Lower lobe of right lung (tissue), 2 donors: ENCODE results near the gene PDILT. TPM values are rescaled to one million over a fixed set of nuclear protein-coding genes. Genes with fewer than 3 reads are reported as not detected.

Experiments used
- ATAC-seq, 2 donors: fragments of 200-7000 bp; cut with Tn5 transposase; one replicate each; pipeline ENCODE4 v1.9.1; 2020 to 2022; ENCODE audit warnings: mild to moderate bottlenecking in 2 of 2, moderate library complexity in 2 of 2
- DNase-seq: peaks from one replicate; pipeline ENCODE4 v3.0.0-alpha.2; 2020
- H3K27ac ChIP-seq: fragments of 200-600 bp; one replicate; pipeline ENCODE4 v1.8.0; 2022
- H3K27me3 ChIP-seq: fragments of 200-600 bp; one replicate; pipeline ENCODE4 v1.8.0; 2022; ENCODE audit warnings: low read depth
- H3K36me3 ChIP-seq: fragments of 200-600 bp; one replicate; pipeline ENCODE4 v1.8.0; 2022; ENCODE audit warnings: mild to moderate bottlenecking
- H3K4me1 ChIP-seq: fragments of 200-600 bp; one replicate; pipeline ENCODE4 v1.8.0; 2022
- H3K4me3 ChIP-seq: fragments of 200-600 bp; one replicate; pipeline ENCODE4 v1.8.0; 2022; ENCODE audit warnings: mild to moderate bottlenecking
- H3K9me3 ChIP-seq: fragments of 200-600 bp; one replicate; pipeline ENCODE4 v1.8.0; 2022
- intact Hi-C: fragments of 100-400 bp; cut with DNase I; formaldehyde crosslinking; loops from one replicate; pipeline ENCODE4 v1.11.0; 2022
- total RNA-seq: library from RNA; stranded (reverse); fragmentation: NEBNext Ultra II Directional; extraction: Animal tissue kit (Norgen Biotek cat#: 25700); gene quantifications from one replicate; pipeline ENCODE4 v1.2.1, GENCODE V29; 2021
- TF ChIP-seq, protein P1 (sequence below): fragments of 200-600 bp; IDR thresholded peaks from one replicate; pipeline ENCODE4 v1.8.0; 2022; ENCODE audit warnings: antibody characterized with exemption, mild to moderate bottlenecking
- donor health status: DM: no; HTN: yes; CAD: no; lungs with severe emphysema.

The PDILT gene
- total RNA-seq, 1 donor from 2014 or later: not detected

- Histone ChIP-seq H3K4me3 (no peak overlapping the region), H3K9me3 (no peaks in the 10 kb centered on the region), H3K36me3 (no peaks in the 10 kb centered on the region), H3K4me1 (peaks cover 4% of the 10 kb centered on the region), H3K27me3 (no peaks in the 10 kb centered on the region), H3K27ac (no peak overlapping the region)
- DNase-seq (no peak), ATAC-seq (no peak)
- TF ChIP-seq, protein P1, sequence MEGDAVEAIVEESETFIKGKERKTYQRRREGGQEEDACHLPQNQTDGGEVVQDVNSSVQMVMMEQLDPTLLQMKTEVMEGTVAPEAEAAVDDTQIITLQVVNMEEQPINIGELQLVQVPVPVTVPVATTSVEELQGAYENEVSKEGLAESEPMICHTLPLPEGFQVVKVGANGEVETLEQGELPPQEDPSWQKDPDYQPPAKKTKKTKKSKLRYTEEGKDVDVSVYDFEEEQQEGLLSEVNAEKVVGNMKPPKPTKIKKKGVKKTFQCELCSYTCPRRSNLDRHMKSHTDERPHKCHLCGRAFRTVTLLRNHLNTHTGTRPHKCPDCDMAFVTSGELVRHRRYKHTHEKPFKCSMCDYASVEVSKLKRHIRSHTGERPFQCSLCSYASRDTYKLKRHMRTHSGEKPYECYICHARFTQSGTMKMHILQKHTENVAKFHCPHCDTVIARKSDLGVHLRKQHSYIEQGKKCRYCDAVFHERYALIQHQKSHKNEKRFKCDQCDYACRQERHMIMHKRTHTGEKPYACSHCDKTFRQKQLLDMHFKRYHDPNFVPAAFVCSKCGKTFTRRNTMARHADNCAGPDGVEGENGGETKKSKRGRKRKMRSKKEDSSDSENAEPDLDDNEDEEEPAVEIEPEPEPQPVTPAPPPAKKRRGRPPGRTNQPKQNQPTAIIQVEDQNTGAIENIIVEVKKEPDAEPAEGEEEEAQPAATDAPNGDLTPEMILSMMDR: no peak
- intact Hi-C loops: no loop called here
These were observed 8.6 kb downstream of the PDILT start for GRCh38 chr16:20395946-20396345.

- TF ChIP-seq, protein P1: no peak
- no peaks in the 10 kb centered on the region for H3K9me3 ChIP-seq
- H3K27me3 ChIP-seq: no peaks in the 10 kb centered on the region
- no peak for DNase-seq
- ATAC-seq: no peak
- H3K27ac ChIP-seq: no peak overlapping the region
- no peaks in the 10 kb centered on the region for H3K36me3 ChIP-seq
- intact Hi-C loops: no loop called here
- no peak overlapping the region for H3K4me3 ChIP-seq
- H3K4me1 ChIP-seq: peaks cover 4% of the 10 kb centered on the region
These were observed 10.5 kb downstream of the PDILT start for GRCh38 chr16:20393801-20394577.

- Histone ChIP-seq H3K9me3 (no peaks in the 10 kb centered on the region), H3K27ac (no peak overlapping the region), H3K4me1 (peaks cover 4% of the 10 kb centered on the region), H3K36me3 (no peaks in the 10 kb centered on the region), H3K27me3 (peaks cover 6% of the 10 kb centered on the region), H3K4me3 (no peak overlapping the region)
- DNase-seq (no peak), ATAC-seq (no peak)
- TF ChIP-seq, protein P1: no peak
- intact Hi-C loops: no loop called here
These were observed 13.5 kb downstream of the PDILT start for GRCh38 chr16:20391045-20391444.

DNA sequence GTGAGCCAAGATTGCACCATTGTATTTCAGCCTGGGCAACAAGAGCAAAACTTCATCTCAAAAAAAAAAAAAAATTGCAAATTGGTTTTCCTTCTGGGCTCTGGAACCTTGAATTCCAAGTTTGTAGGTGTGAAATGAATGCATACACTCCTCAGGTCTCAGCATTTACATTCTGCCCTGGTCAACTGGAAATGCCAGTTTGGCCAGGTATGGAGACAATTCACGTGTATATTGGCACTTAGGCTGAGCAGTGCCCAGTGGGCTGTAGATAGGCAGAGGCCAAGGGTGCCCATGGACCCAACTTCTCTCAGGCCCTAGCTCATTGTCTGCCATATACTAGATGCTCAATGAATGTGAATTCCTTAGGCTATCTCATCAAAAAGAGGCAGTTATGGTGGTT, 15.7 kb downstream of the PDILT start:
- no peak overlapping the region for H3K27ac ChIP-seq
- no peak for DNase-seq
- H3K9me3 ChIP-seq: no peaks in the 10 kb centered on the region
- no peak overlapping the region for H3K4me3 ChIP-seq
- no peaks in the 10 kb centered on the region for H3K4me1 ChIP-seq
- ATAC-seq: no peak
- no peaks in the 10 kb centered on the region for H3K36me3 ChIP-seq
- TF ChIP-seq, protein P1: no peak
- intact Hi-C loops: no loop called here
- H3K27me3 ChIP-seq: peaks cover 6% of the 10 kb centered on the region

DNA sequence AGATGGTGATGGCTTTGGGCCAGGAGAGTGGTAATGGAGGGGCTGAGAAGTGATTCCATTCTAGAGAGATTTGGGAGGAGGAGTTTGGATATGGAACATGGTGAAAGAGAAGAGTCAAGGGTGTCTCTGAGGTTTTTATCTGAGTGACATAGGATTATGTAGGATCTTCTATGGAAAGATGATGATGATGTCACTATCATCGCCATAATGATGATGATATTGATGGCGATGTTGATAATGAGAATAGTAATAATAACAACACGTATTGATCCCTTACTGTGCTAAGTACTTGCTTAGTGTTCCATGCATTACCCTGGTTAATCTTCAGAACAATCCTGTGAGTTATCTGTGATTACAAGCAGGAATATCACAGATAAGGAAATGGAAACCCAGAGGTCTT, 16.6 kb downstream of the PDILT start:
- no peak for DNase-seq
- Histone ChIP-seq H3K4me3 (no peak overlapping the region), H3K27me3 (peaks cover 6% of the 10 kb centered on the region), H3K4me1 (no peaks in the 10 kb centered on the region), H3K9me3 (no peaks in the 10 kb centered on the region), H3K36me3 (no peaks in the 10 kb centered on the region), H3K27ac (no peak overlapping the region)
- no peak for ATAC-seq
- intact Hi-C loops: no loop called here
- TF ChIP-seq, protein P1: no peak
